Peyer's patch (tissue), 4 donors: ENCODE data around the gene CRELD1. TPM values are rescaled to one million over a fixed set of nuclear protein-coding genes. Genes with fewer than 3 reads are reported as not detected.

ENCODE experiments used
- DNase-seq, 3 donors: peaks; one replicate each; pipeline ENCODE4 v3.0.0-alpha.2; 2017 to 2019
- H3K27ac ChIP-seq, 4 donors: fragments of 200-600 bp; sonication (generic); one replicate each; pipeline ENCODE4 v1.5.1; 2016 to 2019
- H3K27me3 ChIP-seq, 2 donors: fragments of 200-600 bp; sonication (generic); one replicate each; pipeline ENCODE4 v1.5.1; 2019
- H3K36me3 ChIP-seq, 3 donors: fragments of 200-600 bp; sonication (generic); one replicate each; pipeline ENCODE4 v1.5.1; 2016 to 2019
- H3K4me1 ChIP-seq, 4 donors: fragments of 200-600 bp; sonication (generic); one replicate each; pipeline ENCODE4 v1.5.1; 2016 to 2019
- H3K4me3 ChIP-seq, 4 donors: fragments of 200-600 bp; sonication (generic); 1 replicate in 3 of 4; 2 replicates in 1 of 4; pipeline ENCODE4 v1.5.1; 2016 to 2019; ENCODE audit warnings: mild to moderate bottlenecking in 1 of 4
- H3K9me3 ChIP-seq, 4 donors: fragments of 200-600 bp; sonication (generic); one replicate each; pipeline ENCODE4 v1.5.1; 2016 to 2019; ENCODE audit warnings: mild to moderate bottlenecking in 1 of 4
- CTCF ChIP-seq, 6 experiments: fragments of 450-650 bp in 4 of 6; fragments of 200-600 bp in 2 of 6; sonication (generic) in 1 of 6; IDR thresholded peaks; one replicate each; pipeline ENCODE4 v1.5.1; 2017 to 2019; ENCODE audit warnings: antibody characterized with exemption in 6 of 6, mild to moderate bottlenecking in 3 of 6, moderate library complexity in 1 of 6
- POLR2A ChIP-seq, 2 donors: fragments of 450-650 bp; IDR thresholded peaks; one replicate each; pipeline ENCODE4 v1.5.1; 2017; ENCODE audit warnings: antibody characterized with exemption in 2 of 2, mild to moderate bottlenecking in 2 of 2, moderate library complexity in 2 of 2
- total RNA-seq, 4 donors: library from RNA; depleted of rRNA; stranded (reverse); fragments of >200 nt; gene quantifications; one replicate each; pipeline ENCODE4 v1.1.0, GENCODE V29; 2016

The CRELD1 gene
- total RNA-seq, 4 donors from 2014 or later: 21.9 to 45.6 (median 34.4) TPM

- Histone ChIP-seq H3K9me3 (no peaks in the 10 kb centered on the region), H3K27ac (peak within 1 kb of the TSS; percentile 76 to 94 (median 90)), H3K36me3 (peaks cover 0 to 8% (median 0%) of the 10 kb centered on the region in 3 donors), H3K4me1 (peaks cover 3 to 61% (median 15%) of the 10 kb centered on the region in 4 donors), H3K27me3 (no peaks in the 10 kb centered on the region), H3K4me3 (peak within 1 kb of the TSS; percentile 49 to 69 (median 66))
- peak in 1 of 6 experiments; percentile 25 for TF ChIP-seq CTCF (IDR thresholded peaks at IDR 0.05)
- peak; percentile 60 to 88 for TF ChIP-seq POLR2A (IDR thresholded peaks at IDR 0.05)
- DNase-seq: peak; percentile 31 to 93 (median 93)
These were observed 16.6 kb upstream of the CRELD1 start, which contains the start of gene IL17RC for GRCh38 chr3:9916734-9917680. TSS of gene IL17RC (plus strand) at chr3:9917098. CDS start at chr3:9917316, 218 bp downstream.

- Histone ChIP-seq H3K4me1 (peaks cover 3 to 54% (median 15%) of the 10 kb centered on the region in 4 donors), H3K36me3 (peaks cover 0 to 7% (median 0%) of the 10 kb centered on the region in 3 donors), H3K27ac (peak overlapping the region in 3 of 4 donors; percentile 87 to 94 (median 94)), H3K9me3 (no peaks in the 10 kb centered on the region), H3K4me3 (peak overlapping the region in 2 of 4 donors; percentile 63 to 68), H3K27me3 (no peaks in the 10 kb centered on the region)
- DNase-seq: no peak
- TF ChIP-seq CTCF (IDR thresholded peaks at IDR 0.05): no peak
These were observed 15.8 kb upstream of the CRELD1 start for GRCh38 chr3:9917820-9918219.

- Histone ChIP-seq H3K4me3 (peak overlapping the region in 2 of 4 donors; percentile 63 to 68), H3K4me1 (peaks cover 3 to 48% (median 15%) of the 10 kb centered on the region in 4 donors), H3K9me3 (no peaks in the 10 kb centered on the region), H3K27ac (peak overlapping the region in 1 of 4 donors; percentile 94), H3K36me3 (peaks cover 0 to 7% (median 0%) of the 10 kb centered on the region in 3 donors), H3K27me3 (no peaks in the 10 kb centered on the region)
- no peak for DNase-seq
- TF ChIP-seq CTCF (IDR thresholded peaks at IDR 0.05) (no peak), POLR2A (IDR thresholded peaks at IDR 0.05) (no peak)
These were observed 15.2 kb upstream of the CRELD1 start for GRCh38 chr3:9918261-9919038.

- TF ChIP-seq POLR2A (IDR thresholded peaks at IDR 0.05): no peak
- no peak for TF ChIP-seq CTCF (IDR thresholded peaks at IDR 0.05)
- peaks cover 0 to 13% (median 3%) of the 10 kb centered on the region in 4 donors for H3K4me1 ChIP-seq
- H3K27ac ChIP-seq: no peak overlapping the region
- peaks cover 0 to 25% (median 0%) of the 10 kb centered on the region in 3 donors for H3K36me3 ChIP-seq
- H3K4me3 ChIP-seq: no peak overlapping the region
- DNase-seq: no peak
- H3K9me3 ChIP-seq: no peaks in the 10 kb centered on the region
- H3K27me3 ChIP-seq: no peaks in the 10 kb centered on the region
These were observed 5.5 kb upstream of the CRELD1 start for GRCh38 chr3:9928158-9928557.

- H3K27ac ChIP-seq: no peak overlapping the region
- DNase-seq: no peak
- TF ChIP-seq CTCF (IDR thresholded peaks at IDR 0.05) (peak in 1 of 6 experiments; percentile 13), POLR2A (IDR thresholded peaks at IDR 0.05) (no peak)
- H3K27me3 ChIP-seq: no peaks in the 10 kb centered on the region
- no peaks in the 10 kb centered on the region for H3K9me3 ChIP-seq
- peaks cover 0 to 25% (median 0%) of the 10 kb centered on the region in 3 donors for H3K36me3 ChIP-seq
- no peak overlapping the region for H3K4me3 ChIP-seq
- H3K4me1 ChIP-seq: peaks cover 0 to 28% (median 9%) of the 10 kb centered on the region in 4 donors
These were observed 2.7 kb upstream of the CRELD1 start for GRCh38 chr3:9930804-9931418.
